Measurements from ENCODE around the gene LHFPL6. TPM values are rescaled to one million over a fixed set of nuclear protein-coding genes. Genes with fewer than 3 reads are reported as not detected.
A peak's percentile ranks its signal among the peaks of the same experiment; 100 is the strongest.

LHFPL6 gene
- total RNA-seq, 1 experiment from 2014 or later: 25.7 TPM

DNA sequence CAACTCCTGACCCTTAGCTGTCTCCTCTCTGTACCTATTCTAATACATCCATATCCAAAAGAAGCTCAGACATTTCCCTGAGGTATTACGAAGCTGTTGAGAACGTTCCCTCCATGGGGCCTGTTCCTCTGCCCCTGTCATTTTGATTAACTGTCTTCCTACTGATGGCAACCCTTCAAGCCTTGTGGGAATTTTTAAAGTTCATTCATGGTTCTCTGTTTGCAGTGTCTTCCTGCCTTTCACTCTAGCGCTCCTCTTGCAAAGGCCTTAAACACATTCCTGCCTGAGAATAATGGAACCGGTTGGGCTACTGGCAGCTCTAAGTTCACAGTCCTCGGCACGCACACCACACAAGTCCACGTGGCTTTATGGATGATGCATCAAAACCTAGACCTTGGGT is 66.1 kb downstream of the LHFPL6 start:
- POLR2A ChIA-PET: no interaction called here
- Histone ChIP-seq H3K9me3 (ENCODE audit: control insufficient read depth, insufficient read depth, low read depth, low read length) (no peaks in the 10 kb centered on the region), H3K27ac (ENCODE audit: low read length) (no peak overlapping the region), H3K4me1 (ENCODE audit: control insufficient read depth, insufficient read depth, low read length) (no peaks in the 10 kb centered on the region), H3K4me3 (ENCODE audit: low read depth in 2 of 2, low read length in 2 of 2) (no peak overlapping the region), H3K27me3 (ENCODE audit: control insufficient read depth, insufficient read depth, low read length) (no peaks in the 10 kb centered on the region), H3K36me3 (ENCODE audit: control insufficient read depth, insufficient read depth, low read length) (no peaks in the 10 kb centered on the region)
- TF ChIP-seq SIN3A (IDR thresholded peaks at IDR 0.05; ENCODE audit: borderline replicate concordance, insufficient read depth, low read depth, low read length) (no peak), POLR2AphosphoS5 (IDR thresholded peaks at IDR 0.05; ENCODE audit: low read depth, low read length) (no peak), TCF7L2 (IDR thresholded peaks at IDR 0.05; ENCODE audit: low read depth, low read length) (no peak)
- TF ChIP-seq, protein P1, sequence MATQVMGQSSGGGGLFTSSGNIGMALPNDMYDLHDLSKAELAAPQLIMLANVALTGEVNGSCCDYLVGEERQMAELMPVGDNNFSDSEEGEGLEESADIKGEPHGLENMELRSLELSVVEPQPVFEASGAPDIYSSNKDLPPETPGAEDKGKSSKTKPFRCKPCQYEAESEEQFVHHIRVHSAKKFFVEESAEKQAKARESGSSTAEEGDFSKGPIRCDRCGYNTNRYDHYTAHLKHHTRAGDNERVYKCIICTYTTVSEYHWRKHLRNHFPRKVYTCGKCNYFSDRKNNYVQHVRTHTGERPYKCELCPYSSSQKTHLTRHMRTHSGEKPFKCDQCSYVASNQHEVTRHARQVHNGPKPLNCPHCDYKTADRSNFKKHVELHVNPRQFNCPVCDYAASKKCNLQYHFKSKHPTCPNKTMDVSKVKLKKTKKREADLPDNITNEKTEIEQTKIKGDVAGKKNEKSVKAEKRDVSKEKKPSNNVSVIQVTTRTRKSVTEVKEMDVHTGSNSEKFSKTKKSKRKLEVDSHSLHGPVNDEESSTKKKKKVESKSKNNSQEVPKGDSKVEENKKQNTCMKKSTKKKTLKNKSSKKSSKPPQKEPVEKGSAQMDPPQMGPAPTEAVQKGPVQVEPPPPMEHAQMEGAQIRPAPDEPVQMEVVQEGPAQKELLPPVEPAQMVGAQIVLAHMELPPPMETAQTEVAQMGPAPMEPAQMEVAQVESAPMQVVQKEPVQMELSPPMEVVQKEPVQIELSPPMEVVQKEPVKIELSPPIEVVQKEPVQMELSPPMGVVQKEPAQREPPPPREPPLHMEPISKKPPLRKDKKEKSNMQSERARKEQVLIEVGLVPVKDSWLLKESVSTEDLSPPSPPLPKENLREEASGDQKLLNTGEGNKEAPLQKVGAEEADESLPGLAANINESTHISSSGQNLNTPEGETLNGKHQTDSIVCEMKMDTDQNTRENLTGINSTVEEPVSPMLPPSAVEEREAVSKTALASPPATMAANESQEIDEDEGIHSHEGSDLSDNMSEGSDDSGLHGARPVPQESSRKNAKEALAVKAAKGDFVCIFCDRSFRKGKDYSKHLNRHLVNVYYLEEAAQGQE (IDR thresholded peaks at IDR 0.05; ENCODE audit: insufficient read depth in 1 of 2, low read depth in 2 of 2, low read length in 1 of 2): no peak
- TF ChIP-seq, protein P2, sequence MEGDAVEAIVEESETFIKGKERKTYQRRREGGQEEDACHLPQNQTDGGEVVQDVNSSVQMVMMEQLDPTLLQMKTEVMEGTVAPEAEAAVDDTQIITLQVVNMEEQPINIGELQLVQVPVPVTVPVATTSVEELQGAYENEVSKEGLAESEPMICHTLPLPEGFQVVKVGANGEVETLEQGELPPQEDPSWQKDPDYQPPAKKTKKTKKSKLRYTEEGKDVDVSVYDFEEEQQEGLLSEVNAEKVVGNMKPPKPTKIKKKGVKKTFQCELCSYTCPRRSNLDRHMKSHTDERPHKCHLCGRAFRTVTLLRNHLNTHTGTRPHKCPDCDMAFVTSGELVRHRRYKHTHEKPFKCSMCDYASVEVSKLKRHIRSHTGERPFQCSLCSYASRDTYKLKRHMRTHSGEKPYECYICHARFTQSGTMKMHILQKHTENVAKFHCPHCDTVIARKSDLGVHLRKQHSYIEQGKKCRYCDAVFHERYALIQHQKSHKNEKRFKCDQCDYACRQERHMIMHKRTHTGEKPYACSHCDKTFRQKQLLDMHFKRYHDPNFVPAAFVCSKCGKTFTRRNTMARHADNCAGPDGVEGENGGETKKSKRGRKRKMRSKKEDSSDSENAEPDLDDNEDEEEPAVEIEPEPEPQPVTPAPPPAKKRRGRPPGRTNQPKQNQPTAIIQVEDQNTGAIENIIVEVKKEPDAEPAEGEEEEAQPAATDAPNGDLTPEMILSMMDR (IDR thresholded peaks at IDR 0.05): no peak
- in situ Hi-C loops (cut with HindIII; ENCODE audit: low pct_unique_long_range_greater_than_20kb, low sequenced_read_pairs) (no loop called here), intact Hi-C loops (cut with micrococcal nuclease; ENCODE audit: unreplicated experiment) (no loop called here)
- no TSS peak for BruUV-seq (replicated peaks)
- DNase-seq (ENCODE audit: low read depth, low spot score) (no peak), ATAC-seq (no peak)
- CTCF ChIA-PET: no interaction called here

DNA sequence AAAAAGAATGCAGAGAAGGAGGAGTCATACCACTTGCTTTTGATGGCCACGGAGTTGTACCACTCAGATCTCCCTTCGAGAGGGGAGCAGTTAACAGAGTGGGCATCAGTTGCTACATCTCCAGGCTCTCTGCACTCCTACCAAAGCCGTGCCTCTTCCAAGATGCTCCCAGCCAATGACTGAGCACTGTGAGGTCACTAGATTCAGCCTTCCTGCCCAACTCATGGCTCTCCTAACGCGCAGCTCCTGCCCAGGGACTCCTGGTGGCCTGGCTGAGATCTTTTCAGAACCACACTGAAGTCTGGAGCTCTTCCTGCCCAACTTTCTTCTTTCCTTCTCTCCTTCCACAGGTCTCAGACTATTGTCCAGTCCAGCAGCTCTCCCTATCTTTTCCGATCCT is 66.7 kb downstream of the LHFPL6 start:
- CTCF ChIA-PET: no interaction called here

More for the DNA sequence above, 66.7 kb downstream of the LHFPL6 start:
- H3K27ac ChIP-seq (ENCODE audit: low read length): no peak overlapping the region
- H3K4me3 ChIP-seq (ENCODE audit: low read depth in 2 of 2, low read length in 2 of 2): no peak overlapping the region
- no peaks in the 10 kb centered on the region for H3K36me3 ChIP-seq (ENCODE audit: control insufficient read depth, insufficient read depth, low read length)
- H3K4me1 ChIP-seq (ENCODE audit: control insufficient read depth, insufficient read depth, low read length): peaks cover 5% of the 10 kb centered on the region
- H3K9me3 ChIP-seq (ENCODE audit: control insufficient read depth, insufficient read depth, low read depth, low read length): no peaks in the 10 kb centered on the region
- no TSS peak for BruUV-seq (replicated peaks)
- intact Hi-C loops (cut with micrococcal nuclease; ENCODE audit: unreplicated experiment): no loop called here
- ATAC-seq: peak; percentile 68; the same call in 1 of the 2 replicates
- TF ChIP-seq, protein P1 (IDR thresholded peaks at IDR 0.05; ENCODE audit: insufficient read depth in 1 of 2, low read depth in 2 of 2, low read length in 1 of 2): no peak
- TF ChIP-seq, protein P2 (IDR thresholded peaks at IDR 0.05): no peak
- TF ChIP-seq TCF7L2 (IDR thresholded peaks at IDR 0.05; ENCODE audit: low read depth, low read length): no peak
- no peak for TF ChIP-seq POLR2AphosphoS5 (IDR thresholded peaks at IDR 0.05; ENCODE audit: low read depth, low read length)
- no peak for TF ChIP-seq SIN3A (IDR thresholded peaks at IDR 0.05; ENCODE audit: borderline replicate concordance, insufficient read depth, low read depth, low read length)
- no peaks in the 10 kb centered on the region for H3K27me3 ChIP-seq (ENCODE audit: control insufficient read depth, insufficient read depth, low read length)
- in situ Hi-C loops (cut with HindIII; ENCODE audit: low pct_unique_long_range_greater_than_20kb, low sequenced_read_pairs): no loop called here
- POLR2A ChIA-PET: no interaction called here
- no peak for DNase-seq (ENCODE audit: low read depth, low spot score)

All from Panc1 (cell line).